Pons (tissue), 1 donor: ENCODE data around the gene MARK3.
A peak's percentile ranks its signal among the peaks of the same experiment; 100 is the strongest.

Experiments used
- DNase-seq: peaks from one replicate; pipeline ENCODE4 v3.0.0-alpha.2; 2016; ENCODE audit warnings: low spot score

The MARK3 gene

GRCh38 chr14:103538291-103539055 is 153.3 kb downstream of the MARK3 start:
- no peak for DNase-seq

DNA sequence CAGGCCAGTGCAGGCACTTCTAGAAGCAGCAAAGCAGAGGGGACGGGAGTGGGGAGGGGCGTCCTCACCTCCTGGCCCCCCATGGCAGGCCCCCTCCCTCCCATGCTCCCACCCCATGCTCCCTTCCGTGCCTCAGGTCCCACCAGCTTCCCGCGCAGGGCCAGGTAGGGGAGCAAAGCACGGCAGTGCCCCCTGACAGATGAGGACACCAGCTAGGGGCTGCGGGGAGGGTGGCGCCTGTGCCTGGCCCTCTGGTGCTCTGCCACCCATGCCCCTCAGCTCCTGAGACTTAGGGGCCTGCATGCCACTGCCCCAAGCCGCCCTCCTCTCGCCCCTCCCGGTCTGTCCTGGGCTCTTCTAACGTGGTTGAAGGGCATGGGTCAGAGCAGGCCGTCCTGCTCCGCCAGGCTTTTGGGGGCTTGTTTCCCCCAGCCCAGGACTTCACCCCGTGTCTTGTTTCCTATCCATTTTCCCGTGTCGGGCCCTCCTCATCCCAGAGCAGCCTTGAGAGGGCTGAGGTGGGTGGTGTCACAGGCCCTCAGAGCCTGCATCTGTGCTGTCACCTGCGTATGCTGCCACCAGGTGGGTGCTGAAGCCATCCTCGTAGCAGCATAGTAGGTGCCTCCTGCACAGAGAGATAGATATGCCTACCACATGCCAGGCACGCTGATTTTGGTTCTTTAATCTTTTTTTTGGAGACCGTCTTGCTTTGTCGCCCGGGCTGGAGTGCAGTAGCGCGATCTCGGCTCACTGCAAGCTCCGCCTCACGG is 154.0 kb downstream of the MARK3 start:
- DNase-seq = no peak

- DNase-seq = no peak
Measured at GRCh38 chr14:103540821-103541708, 155.8 kb downstream of the MARK3 start.

DNA sequence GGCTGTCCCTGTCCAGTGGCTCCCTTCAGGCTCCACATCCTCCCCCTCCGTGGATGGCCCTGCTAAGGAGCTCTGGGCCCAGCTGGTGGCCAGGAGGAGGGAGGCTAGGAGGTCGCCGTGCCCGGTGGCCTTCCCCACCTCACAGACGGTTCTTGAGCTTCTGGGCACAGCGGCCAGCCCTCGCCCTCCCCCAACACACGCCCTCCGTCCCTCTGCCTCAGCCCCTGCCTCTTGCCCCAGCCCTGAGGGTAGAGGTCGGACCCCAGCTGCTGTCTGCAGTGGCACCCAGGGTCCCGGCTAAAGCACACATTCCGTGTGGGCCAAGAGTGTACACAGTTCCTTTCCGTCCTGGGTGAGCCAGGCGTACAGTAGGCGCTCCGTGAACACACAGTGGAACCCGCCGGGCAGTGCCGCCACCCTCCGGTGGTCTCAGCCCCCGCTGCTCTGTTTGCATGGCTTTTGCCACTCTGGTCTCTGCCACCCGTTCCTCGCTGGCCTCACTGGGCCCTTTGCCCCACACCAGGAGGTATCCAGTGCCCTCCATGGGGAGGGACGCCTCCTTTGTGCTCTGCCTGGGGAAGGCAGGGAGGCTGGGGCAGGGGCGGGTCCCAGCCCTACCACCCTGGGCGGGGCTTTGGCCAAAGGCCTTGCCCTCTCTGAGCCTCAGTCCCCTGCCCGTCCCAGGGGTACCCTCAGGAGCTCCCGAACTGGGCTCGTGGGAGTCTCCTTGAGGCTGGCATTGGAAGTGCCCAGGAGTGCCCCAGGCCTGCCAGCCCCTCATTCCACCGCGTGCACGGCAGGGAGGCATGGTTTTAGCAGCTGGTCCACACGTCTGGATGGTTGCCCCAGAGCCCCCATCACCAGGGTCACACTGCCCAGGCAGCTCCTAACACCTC is 156.7 kb downstream of the MARK3 start:
- no peak for DNase-seq

DNA sequence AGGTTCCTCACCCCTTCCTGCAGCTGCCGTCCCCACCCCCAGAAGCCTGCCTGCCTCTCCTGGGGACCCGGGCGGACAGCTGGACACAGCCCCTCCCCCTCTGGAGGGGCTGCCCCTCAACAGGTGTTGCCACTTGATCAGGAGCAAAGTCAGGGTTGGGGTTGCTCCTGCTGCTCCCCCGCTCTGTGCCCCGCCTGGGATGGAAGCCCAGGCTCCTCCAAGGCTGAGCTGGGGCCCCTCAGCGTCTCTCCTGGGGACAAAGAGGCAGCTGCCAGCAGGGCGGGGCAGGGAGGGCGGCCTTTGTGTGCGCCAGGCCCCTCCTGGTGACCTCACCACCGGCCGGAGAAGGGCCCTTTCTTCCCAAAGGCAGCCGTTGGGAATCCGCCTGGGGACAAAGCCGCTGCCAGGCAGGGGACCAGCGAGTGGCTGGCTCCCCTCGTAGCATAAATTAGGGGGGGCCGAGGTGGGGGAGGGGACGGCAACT is 157.4 kb downstream of the MARK3 start:
- DNase-seq = peak; percentile 96

GRCh38 chr14:103543140-103543539 is 157.9 kb downstream of the MARK3 start:
- DNase-seq = no peak

- DNase-seq = no peak
Measured at GRCh38 chr14:103543721-103544387, 158.6 kb downstream of the MARK3 start.

DNA sequence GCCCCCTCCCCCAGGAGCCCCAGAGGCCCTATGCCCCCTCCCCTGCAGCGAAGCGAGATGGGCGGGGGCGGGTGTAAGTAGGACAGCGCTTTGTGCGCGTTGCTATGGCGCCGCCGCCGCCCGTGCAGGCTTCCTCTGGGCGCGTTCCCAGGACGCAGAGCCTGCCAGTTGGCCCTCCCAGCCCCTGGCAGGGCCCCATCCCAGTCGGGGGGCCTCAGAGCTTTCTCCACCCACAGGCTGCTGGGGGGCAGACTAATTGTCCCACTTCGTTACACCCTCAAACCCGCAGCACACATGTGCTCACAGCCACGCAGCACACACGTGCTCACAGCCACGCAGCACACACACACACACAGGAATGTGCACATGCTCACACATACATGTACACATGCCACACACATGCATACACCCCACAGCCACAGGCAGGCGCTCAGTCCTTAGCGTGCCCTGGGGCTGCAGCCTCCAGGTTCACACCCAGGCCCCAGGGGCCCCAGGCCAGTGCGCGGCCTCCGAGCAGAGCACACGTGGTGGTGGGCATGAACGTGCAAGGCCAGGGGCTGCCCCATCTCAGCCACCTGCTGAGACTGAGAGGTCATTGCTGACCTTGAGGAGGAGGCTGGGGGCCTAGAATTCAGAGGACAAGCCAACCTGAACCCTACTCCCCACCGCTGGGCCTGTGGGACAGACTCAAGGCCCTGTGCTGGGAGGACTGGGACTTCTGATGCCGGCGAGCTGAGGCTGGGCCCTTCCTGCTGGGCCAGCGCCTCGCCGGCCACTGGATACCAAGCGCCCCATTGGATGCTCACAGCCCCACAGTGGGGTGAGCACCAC is 159.4 kb downstream of the MARK3 start:
- DNase-seq = peak; percentile 76

GRCh38 chr14:103545219-103545914 is 160.2 kb downstream of the MARK3 start:
- DNase-seq = no peak

DNA sequence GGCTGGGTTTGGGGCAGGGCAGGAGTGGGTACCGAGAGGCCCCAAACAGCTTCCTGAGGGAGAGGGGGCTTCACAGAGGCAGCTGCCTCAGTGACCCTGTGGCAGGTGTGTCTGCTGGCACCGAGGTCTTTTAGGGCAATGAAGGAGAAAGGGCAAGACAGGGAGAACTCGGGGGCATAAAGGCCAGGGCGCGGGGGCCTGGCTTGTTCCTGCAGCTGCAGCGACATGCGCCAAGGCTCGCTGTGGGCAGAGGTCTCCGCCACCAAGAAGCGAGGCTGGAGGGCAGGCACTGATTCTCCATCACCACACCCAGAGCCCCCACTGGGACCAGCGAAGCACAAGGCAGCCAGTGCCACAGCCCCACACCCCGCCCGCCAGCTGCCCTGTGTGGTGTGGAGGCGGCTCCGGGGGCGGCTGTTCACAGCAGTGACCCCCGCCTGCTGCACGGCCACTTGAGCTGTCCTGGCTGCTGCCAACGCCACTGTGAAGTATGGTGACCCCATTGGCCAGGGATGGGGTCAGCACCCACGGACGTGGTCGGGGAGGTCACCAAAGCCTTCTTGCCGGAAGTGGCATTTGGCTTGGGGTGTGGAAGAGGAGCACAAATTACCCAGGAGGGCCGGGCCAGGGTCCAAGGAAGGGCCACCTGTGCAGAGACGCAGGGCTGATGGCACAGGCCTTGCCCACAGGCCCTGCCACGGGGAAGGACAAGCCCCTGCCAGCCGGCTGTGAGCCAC is 160.9 kb downstream of the MARK3 start:
- DNase-seq = no peak

DNA sequence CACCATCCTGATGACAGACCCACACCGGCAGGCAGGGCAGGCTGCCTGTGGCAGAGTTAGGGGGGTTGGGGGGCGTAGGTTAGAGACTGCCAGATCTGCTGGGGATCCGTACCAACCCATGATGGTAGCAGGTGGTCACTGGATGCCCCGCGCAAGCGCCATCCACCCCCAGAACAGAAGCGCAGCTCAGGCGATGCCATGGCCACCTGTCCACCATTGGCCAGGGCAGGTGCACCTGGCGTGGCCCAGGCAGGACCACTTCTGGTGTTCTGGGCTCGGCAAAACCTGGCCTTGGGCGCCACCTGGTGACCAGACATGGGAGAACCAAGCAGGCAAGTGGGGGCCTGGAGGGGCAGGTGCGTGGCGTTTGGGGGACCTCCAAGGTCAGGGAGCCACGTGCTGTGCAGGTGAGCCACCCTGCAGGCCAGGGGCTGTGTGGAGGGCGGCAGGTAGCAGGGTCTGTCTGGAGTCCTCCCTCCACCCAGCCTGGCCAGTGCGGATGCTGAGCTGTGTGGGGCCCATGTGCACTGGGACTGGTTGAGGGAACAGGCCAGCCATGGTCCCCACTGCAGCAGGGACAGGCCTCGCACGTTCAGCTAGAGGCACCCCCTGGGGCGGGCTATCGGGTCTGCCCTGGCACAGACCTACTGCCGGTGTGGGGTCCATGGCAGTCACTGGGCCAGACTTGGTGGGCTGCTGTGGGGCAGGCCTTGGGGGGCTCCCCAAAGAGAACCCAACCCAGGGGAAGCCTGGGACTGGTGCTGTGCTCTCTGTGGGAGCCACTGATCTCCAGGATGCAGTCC is 161.6 kb downstream of the MARK3 start:
- peak; percentile 73 for DNase-seq

DNA sequence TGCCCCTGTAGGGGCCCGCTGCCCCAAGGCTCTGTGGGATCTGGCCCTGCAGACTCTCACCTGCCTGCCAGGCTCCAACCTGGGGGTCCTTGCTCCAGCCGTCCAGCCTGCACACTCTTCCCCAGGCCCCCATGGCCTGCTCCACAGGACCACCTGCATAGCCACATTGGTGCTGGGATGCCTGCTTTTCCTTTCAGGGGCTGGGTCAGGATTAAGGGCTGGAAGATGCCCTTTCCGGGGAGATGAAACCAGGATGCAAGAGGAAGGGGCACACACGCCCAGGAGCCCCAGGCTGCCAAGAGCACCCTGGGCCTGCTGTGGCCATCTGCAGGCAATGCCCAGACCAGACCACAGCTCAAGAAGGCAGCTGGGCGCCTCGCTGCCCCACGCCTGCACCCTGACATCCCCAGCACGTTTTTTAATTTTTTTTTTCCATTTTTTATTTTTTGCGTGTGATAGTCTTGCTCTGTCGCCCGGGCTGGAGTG is 162.3 kb downstream of the MARK3 start:
- DNase-seq = no peak

DNA sequence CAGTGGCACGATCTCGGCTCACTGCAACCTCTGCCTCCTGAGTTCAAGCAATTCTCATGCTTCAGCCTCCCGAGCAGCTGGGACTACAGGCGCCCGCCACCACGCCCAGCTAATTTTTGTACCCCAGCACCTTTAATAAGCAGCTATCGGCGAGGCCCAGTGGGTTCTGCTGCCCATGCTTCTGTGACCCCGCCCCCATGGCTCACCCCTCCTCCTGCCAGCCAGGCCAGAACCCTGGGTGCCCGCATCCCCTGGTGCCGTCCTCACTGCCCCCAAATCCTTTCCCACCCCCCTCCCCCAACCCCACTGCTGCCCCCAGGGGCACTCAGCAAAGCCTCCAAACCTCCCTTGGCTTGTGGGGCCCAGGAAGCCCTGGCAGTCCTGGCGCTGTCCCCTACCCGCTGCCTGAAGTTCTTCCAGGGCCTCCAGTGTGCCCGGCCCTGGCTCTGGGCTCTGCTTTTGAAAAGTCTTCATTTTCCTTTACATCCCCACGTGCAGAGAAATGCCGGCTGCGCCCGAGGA is 162.8 kb downstream of the MARK3 start:
- DNase-seq = no peak

DNA sequence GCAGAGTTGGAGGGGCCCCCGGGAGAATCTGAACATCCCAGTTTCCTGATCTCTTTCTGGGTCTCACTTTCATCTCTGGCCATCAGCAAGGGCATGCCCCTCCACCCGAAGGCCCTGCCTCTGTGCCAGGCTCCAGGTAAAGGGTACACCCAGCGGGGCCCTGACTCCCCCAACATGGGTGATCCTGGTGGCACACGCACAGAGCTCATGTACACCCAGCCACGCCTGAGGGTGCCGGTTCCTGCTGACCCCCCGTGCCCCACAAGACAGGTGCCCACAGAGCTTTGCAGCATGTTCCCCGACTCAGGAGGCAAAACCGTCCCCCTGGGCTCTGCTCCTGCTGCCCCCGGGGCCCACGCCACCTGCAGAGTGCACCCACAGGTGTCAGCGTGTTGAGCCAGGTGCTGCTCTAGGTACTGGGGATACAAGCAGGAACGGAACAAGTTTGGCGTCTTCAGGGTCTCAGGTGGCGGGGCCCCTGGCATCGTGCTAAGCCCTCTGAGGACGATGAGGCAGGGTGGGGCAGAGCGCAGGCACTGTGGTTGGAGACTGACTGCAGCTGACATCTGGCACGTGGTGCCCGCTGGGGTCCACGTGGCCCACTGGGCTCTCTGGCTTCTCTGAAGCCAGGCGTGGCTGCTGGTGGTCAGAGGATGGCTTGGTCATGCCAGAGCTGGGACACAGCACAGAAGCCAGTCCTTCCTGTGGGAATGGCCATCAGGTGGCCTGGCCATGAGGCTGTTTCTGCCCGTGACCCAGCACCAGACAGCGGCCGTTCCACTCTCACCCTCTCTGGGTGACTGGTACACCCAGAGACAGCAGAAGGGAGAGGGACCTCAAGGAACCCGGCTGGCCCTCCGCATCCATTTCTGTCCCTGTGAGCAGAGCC is 163.5 kb downstream of the MARK3 start:
- no peak for DNase-seq

DNA sequence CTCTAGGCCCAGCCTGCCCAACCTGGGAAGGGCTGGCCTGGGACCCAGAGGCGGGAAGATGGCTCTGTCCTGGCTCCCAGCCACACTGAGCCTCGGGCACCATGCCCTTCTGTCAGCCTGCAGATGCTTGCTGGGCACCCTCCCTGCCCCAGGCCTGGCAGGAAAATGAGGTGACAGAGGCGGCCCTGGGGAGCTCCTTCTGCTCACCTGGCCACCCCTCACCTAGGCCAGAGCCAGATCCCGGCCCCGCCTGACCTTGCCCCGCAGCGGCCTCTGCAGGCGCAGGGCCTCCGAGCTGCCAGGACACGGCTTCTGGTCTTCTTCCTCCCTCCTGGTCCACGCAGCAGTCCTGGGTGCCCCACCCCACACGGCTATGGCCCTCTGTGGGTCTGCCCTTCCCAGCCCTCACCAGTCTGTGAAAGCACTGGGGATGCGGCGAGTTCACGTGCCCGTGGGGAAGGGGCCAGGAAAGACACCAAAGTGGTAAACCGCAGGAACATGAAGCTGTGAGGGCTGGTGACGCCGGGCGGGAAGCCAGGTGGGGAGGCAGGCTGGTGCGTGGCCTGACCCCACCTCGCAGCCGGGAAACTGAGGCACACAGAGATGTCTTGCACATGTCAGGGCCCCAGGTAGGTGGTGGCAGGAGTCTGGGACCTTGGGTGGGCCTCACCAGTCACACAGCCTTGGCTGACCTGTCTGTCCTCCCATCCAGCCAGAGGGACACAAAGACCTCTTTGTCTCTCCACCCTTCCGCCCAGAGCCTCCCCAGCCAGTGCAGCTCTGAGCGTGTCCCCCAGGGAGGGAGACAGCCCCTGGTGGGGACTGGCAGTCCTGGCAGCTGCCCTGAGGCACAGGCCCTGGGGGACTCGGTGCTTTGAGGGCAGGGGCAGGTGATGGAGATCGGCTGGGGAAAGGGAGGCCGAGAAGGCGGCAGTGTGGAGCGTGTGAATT is 164.4 kb downstream of the MARK3 start:
- DNase-seq = peak; percentile 95
